NCI-H748 (cell line): Measurements from ENCODE around the gene MAP2K1.
"Not testable (repeated sequence)": the region's sequence is repeated elsewhere in the genome, so short reads cannot be mapped to it uniquely, and the experiment has no call there.

Experiments used
- DNase-seq: peaks from one replicate; lab custom pipeline; 2025; ENCODE audit not compliant: unreplicated experiment; lab: John Stamatoyannopoulos, UW

The MAP2K1 gene

GRCh38 chr15:66423149-66423548 lies 36.4 kb downstream of the MAP2K1 start:
- DNase-seq = no peak

GRCh38 chr15:66424963-66425612 lies 38.4 kb downstream of the MAP2K1 start:
- DNase-seq = no peak

- DNase-seq = no peak
Observed at GRCh38 chr15:66425837-66426236, 39.1 kb downstream of the MAP2K1 start.

GRCh38 chr15:66429117-66429516 lies 42.4 kb downstream of the MAP2K1 start:
- no peak for DNase-seq

GRCh38 chr15:66429546-66429945 lies 42.8 kb downstream of the MAP2K1 start:
- no peak for DNase-seq

- no peak for DNase-seq
Observed at GRCh38 chr15:66430627-66431255, 44.0 kb downstream of the MAP2K1 start.

GRCh38 chr15:66433726-66434125 lies 47.0 kb downstream of the MAP2K1 start:
- no peak for DNase-seq

- DNase-seq = no peak
Observed at GRCh38 chr15:66440501-66440900, 53.8 kb downstream of the MAP2K1 start.

- DNase-seq = no peak
Observed at GRCh38 chr15:66452420-66452819, 65.7 kb downstream of the MAP2K1 start.

- no peak for DNase-seq
Observed at GRCh38 chr15:66452971-66453580, 66.4 kb downstream of the MAP2K1 start.

GRCh38 chr15:66454143-66454542 lies 67.4 kb downstream of the MAP2K1 start:
- no peak for DNase-seq

- DNase-seq = no peak
Observed at GRCh38 chr15:66456211-66456610, 69.5 kb downstream of the MAP2K1 start.

GRCh38 chr15:66459818-66460615 lies 73.3 kb downstream of the MAP2K1 start:
- DNase-seq = no peak

- not testable (repeated sequence) for DNase-seq
Observed at GRCh38 chr15:66461294-66461693, 74.6 kb downstream of the MAP2K1 start.

- DNase-seq = no peak
Observed at GRCh38 chr15:66461917-66462316, 75.2 kb downstream of the MAP2K1 start.

GRCh38 chr15:66462627-66463026 lies 75.9 kb downstream of the MAP2K1 start:
- no peak for DNase-seq

- DNase-seq = not testable (repeated sequence)
Observed at GRCh38 chr15:66465294-66465693, 78.6 kb downstream of the MAP2K1 start.

- DNase-seq = not testable (repeated sequence)
Observed at GRCh38 chr15:66467162-66468040, 80.7 kb downstream of the MAP2K1 start.

GRCh38 chr15:66470825-66471224 lies 84.1 kb downstream of the MAP2K1 start:
- DNase-seq = not testable (repeated sequence)

GRCh38 chr15:66472176-66472999 lies 85.7 kb downstream of the MAP2K1 start:
- no peak for DNase-seq
